Ramos (cell line): ENCODE measurements around the gene SLC12A7.
"Not testable (repeated sequence)": the region's sequence is repeated elsewhere in the genome, so short reads cannot be mapped to it uniquely, and the experiment has no call there.

ENCODE experiments used
- in situ Hi-C: fragments of 300-500 bp; cut with MboI; formaldehyde crosslinking; loops from one replicate; pipeline ENCODE4 v1.14.3; 2022; ENCODE audit warnings: low sequenced_read_pairs; ENCODE audit not compliant: unreplicated experiment

Gene SLC12A7

GRCh38 chr5:1100664-1101574 is 10.9 kb downstream of the SLC12A7 start:
- in situ Hi-C loops, result no loop called here

- in situ Hi-C loops, result no loop called here
Observed at GRCh38 chr5:1099926-1100663, 11.8 kb downstream of the SLC12A7 start.

- in situ Hi-C loops, result no loop called here
Observed at GRCh38 chr5:1098986-1099597, 12.8 kb downstream of the SLC12A7 start.

- in situ Hi-C loops, result not testable (repeated sequence)
Observed at GRCh38 chr5:1097988-1098385, 13.9 kb downstream of the SLC12A7 start.

- in situ Hi-C loops, result no loop called here
Observed at GRCh38 chr5:1097381-1097987, 14.4 kb downstream of the SLC12A7 start.

- in situ Hi-C loops, result no loop called here
Observed at GRCh38 chr5:1096838-1097237, 15.0 kb downstream of the SLC12A7 start.

GRCh38 chr5:1095990-1096363 is 15.9 kb downstream of the SLC12A7 start:
- in situ Hi-C loops, result no loop called here

- in situ Hi-C loops, result no loop called here
Observed at GRCh38 chr5:1095302-1095989, 16.4 kb downstream of the SLC12A7 start.

GRCh38 chr5:1094670-1095190 is 17.1 kb downstream of the SLC12A7 start:
- in situ Hi-C loops, result no loop called here

GRCh38 chr5:1093361-1093760 is 18.5 kb downstream of the SLC12A7 start:
- in situ Hi-C loops, result no loop called here

GRCh38 chr5:1092122-1092521 is 19.7 kb downstream of the SLC12A7 start:
- in situ Hi-C loops, result no loop called here

GRCh38 chr5:1091632-1092031 is 20.2 kb downstream of the SLC12A7 start:
- in situ Hi-C loops, result no loop called here

- in situ Hi-C loops, result no loop called here
Observed at GRCh38 chr5:1090538-1090937, 21.3 kb downstream of the SLC12A7 start.

- in situ Hi-C loops, result no loop called here
Observed at GRCh38 chr5:1089621-1090040, 22.2 kb downstream of the SLC12A7 start.

GRCh38 chr5:1089146-1089545 is 22.7 kb downstream of the SLC12A7 start:
- in situ Hi-C loops, result no loop called here

GRCh38 chr5:1088726-1089125 is 23.1 kb downstream of the SLC12A7 start:
- in situ Hi-C loops, result no loop called here

GRCh38 chr5:1088031-1088430 is 23.8 kb downstream of the SLC12A7 start:
- in situ Hi-C loops, result no loop called here

- in situ Hi-C loops, result no loop called here
Observed at GRCh38 chr5:1087428-1087827, 24.4 kb downstream of the SLC12A7 start.

GRCh38 chr5:1086871-1087270 is 25.0 kb downstream of the SLC12A7 start:
- in situ Hi-C loops, result no loop called here

GRCh38 chr5:1086137-1086536 is 25.7 kb downstream of the SLC12A7 start:
- in situ Hi-C loops, result no loop called here
